OCI-LY3 (cell line): Measurements from ENCODE around the gene LHFPL3.

Experiments
- CTCF ChIP-seq: fragments of 200-600, 300-600 bp; sonication (generic); IDR thresholded peaks from 2 replicates; pipeline ENCODE4 v1.5.1; 2014; ENCODE audit warnings: antibody characterized with exemption, low read length, low read depth
- EZH2phosphoT487 ChIP-seq: fragments of 200-600 bp; shearing (Covaris generic); IDR thresholded peaks from 2 replicates; pipeline ENCODE4 v1.6.1; 2018; ENCODE audit warnings: antibody characterized with exemption, mixed run types, low read depth

GRCh38 chr7:104534149-104534548, 205.7 kb downstream of the LHFPL3 start:
- TF ChIP-seq CTCF: no peak
- no peak for TF ChIP-seq EZH2phosphoT487
